Hematopoietic multipotent progenitor cell treated with erythropoietin and hydrocortisone succinate and interleukin-3 and kit ligand, for 15 days (in vitro differentiated cells): ENCODE data around the gene EML1.

Source experiments
- DNase-seq: peaks from one replicate; pipeline ENCODE4 v3.0.0-alpha.2; 2015; ENCODE audit warnings: low spot score

EML1 gene

DNA sequence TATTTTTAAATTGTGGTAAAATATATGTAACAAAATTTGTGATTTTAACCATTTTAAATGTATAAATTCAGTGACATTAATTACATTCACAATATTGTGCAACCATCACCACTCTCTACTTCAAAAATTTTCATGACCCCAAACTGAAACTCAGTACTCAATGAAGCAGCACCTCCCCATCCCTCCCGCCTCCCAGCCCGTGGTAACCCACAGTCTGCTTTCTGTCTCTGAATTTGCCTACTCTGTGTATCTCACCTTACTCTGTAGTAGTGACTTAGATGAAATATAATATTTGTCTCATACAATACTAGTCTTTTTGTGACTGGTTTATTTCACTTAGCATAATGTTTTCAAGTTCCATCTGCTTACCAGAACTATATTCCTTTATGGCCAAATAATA, 36.2 kb downstream of the EML1 start:
- no peak for DNase-seq

DNA sequence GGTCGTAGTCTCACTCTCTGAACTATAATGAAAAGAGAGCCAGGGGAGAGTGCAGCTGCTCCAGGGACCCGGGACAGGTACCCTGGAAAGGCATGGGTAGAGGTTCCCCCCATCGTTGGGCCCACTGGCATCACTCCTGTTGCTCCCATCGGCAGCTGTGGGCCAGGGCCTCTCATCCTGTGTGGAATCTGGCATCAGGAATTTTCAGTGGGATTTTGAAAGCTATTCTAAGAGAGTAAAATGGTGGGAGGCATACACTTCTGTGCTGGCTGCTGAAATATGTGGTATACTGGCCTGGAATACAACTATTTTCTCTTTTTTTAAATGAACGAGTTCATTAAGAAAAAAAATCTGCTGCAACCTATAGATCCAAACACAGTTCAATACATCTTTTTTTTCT, 38.1 kb downstream of the EML1 start:
- no peak for DNase-seq

DNA sequence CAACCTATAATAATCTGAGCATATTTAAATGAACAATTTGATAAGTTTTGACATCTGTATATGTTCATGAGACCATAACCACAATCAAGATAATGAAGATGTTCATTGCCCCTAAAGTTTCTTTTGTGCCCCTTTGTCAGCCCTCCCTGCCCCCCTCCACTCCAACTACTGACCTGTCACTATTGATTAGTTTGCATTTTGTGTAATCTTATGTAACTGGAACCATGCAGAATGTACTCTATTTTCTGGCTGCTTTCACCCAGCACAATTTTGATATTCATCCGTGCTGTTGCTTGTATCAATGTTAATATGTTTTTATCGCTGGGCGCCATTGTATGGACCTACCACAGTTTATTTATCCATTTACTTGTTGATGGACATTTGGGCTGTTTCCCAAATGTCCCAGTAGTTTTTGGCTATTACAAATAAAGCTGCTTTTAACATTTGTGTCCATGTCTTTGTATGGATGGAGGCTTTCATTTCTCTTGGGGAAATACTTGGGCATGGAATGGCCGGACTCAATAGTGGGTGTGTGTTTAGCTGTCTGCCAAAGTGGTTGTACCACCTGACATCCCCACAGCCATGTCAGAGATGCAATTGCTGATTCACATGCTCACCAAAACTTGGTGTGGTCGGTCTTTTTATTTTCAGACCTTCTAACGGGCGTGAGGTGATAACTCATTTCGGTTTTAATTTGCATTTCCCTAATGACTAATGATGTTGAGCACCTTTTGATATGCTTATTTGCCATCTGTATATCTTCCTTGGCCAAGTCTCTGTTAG, 38.9 kb downstream of the EML1 start:
- DNase-seq, result no peak

DNA sequence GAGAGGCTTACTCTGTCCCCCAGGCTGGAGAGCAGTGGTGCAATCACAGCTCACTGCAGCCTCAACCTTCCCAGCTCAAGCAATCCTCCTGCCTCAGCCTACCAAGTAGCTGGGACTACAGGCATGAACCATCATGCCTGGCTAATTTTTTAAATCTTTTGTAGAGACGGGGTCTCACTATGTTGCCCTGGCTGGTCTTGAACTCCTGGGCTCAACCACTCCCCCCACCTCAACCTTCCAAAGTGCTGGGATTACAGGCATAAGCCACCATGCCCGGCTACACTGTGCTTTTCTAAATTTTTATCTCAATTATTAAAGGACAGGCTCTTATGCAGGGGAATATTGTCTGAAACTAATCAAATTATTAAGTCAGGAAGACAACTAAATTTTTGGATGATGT, 44.6 kb downstream of the EML1 start:
- no peak for DNase-seq

DNA sequence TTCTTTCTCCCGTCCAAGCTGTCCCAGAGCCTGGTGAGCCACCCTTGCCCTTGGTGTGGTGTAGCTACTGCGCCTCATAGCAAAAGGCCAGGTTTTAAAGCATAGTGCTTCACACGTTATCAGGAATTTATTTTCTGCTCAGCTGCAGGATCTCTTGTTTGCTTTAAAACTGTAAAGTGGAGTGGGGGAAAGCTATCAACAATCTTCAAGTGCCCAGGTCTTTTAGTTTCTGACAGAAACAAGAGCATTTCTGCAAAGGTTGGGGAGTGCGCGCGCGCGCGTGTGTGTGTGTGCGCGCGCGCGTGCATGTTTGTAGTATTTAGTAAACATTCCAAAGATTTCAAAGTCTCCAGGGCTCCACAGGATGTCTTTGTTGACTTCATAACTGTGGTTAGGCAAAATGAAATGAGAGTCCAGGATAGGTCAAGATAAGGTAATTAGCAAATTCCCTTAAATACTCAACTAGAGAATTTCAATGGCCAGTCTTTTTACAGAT, 45.5 kb downstream of the EML1 start:
- no peak for DNase-seq

DNA sequence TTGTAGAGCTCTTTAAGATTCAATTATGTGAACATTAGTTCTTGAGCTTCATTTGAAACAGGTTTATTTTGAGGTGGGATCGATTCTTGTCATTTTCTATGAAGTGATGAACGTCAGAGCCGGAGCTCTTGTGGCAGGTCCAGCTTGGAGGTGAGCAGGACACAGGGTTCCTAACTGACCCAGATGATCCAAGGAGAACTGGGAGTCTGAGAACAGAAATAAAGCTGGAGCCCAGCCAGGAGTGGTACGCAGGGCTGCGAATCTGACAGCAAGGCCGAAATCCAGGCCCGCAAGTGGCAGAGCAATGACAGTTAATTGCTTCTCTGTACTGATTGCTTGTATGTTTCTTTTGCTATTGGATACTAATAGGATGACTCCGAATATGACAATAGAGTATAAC, 46.5 kb downstream of the EML1 start:
- no peak for DNase-seq

DNA sequence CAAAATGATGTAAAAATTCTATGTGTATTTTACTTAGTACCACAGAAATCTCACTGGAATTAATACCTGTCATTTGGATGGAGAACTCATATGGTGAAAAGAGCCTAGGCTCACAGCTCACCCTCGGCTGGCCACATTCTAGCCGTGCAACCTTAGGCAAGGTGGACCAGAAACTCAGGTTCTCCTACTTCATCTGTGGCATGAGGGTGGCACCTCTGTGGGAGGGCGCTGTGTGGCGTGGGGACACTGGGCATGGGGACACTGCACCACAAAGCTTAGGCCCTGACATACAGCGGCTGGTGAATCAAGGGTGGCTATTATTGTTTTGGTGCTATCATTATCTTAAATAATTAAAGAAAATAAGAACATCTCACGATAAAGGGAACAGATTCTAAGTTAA, 47.1 kb downstream of the EML1 start:
- DNase-seq, result no peak

DNA sequence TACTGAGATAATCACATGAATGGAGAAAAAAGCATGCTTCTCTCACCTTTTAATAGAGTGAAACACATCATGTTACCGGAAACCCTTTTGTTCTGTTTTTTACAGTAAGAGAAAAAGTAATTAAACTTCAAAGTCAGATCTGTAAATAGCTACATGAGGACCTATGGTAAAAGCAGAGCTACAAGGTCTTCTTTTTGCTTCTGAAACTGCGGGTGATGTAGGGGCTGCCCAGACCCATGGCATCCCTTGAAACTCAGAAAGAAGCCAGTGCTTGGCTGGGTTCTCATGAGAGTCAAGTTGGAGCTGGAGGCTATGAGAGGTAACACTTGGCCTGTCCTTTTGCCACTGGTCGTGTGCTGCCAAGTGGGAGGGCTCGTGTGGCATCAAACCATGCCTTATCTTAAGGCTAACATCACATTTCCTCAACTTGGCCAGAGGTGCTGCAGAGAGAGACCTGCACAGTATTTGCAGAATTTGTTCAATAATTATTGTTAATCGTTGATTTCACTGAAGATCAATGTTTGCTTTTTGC, 47.6 kb downstream of the EML1 start:
- DNase-seq, result no peak

DNA sequence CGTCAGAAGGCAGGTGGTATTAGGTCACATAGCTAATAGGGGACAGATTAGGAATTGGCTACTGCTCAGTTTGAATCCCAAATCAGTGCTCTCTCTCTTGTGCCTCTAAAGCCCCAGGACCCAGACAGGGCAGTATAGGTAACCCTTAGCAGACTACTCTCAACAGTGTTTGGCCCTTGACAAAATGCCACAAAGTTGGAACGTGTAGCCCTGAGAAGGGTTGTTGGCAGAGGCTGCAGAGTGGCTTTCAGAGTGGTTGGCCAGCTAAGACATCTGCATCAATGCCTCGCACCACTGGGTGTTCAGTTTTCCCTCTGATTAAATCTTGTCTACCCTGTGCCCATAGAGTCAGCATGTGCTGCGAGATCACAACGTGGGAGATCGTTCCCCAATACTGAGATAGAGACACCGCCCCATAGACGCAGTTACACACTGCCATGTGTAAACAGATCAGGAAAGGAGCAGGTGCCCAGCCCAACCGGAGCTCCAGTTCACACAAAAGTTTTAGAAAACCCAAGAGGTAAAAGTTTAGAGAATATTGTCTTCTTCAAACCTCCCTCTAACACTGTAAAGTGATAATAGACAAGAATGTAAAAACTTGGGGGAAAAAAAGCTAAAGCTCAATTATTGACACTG, 48.3 kb downstream of the EML1 start:
- no peak for DNase-seq

DNA sequence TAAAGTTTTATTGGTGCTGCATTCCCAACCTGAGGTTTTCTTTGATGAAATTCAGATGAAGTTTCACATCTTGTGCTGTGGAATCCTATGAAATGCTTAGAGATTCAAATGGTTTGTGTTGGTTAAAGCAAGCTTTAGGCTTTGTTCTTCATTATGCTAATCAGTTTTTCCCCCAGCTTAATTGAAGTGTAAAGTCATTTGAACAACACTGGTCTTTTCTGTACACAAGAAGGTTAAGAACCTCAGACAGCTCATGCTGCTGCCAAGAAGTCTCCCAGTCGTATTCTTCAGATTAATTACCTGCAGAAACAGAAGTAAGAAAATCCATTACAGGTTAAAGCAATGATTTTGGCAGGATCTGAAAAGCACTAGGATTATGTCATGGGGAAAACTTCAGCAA, 48.9 kb downstream of the EML1 start:
- no peak for DNase-seq

DNA sequence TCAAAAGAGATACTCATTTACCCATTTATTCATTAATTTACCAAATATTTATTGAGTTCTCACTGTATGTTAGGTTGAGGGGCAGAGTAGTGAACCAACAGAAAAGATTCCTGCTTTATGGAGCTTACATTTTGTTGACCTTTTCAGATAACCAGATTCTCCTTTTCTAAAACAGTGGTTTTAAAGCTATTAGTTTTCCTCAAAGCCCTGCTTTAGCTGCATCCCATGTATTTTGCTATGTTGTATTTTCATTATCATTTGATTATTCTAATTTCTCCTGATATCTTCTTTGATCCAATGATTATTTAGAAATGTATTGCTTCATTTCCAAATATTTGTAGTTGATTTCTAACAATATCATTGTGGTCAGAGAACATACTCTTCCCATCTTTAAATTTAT, 53.6 kb downstream of the EML1 start:
- no peak for DNase-seq

DNA sequence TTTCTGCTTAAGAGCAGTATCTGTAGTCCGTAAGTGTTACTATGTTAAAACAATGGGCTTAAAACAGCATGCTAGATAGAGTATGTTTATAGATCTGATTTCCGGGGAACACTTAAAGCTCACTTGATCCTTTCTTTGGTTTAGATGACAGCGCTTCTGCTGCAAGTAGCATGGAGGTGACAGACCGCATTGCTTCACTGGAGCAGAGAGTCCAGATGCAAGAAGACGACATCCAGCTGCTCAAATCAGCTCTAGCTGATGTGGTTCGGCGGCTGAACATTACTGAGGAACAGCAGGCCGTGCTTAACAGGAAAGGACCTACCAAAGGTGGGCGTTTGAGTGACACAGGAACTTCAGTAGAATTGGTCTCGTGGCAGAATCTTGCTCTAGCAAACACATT, 57.5 kb downstream of the EML1 start:
- no peak for DNase-seq

DNA sequence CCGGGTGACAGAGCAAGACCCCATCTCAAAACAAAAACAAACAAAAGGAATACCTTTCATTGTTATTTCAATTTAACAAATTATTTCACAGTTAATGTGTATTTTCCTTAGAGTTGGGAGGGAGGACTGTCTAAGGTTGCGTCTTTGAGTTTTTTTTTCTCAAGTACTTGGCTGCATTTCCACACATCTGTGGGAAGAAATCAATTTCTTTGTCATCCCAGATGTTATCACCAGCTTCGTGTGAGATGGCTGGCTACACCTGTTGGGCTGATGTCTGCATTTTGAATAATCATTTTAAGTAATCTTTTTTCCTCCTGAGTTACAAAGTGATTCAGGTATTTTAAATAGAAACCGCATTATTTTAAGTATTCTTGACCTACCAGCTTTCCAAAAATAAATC, 59.4 kb downstream of the EML1 start:
- DNase-seq, result no peak

DNA sequence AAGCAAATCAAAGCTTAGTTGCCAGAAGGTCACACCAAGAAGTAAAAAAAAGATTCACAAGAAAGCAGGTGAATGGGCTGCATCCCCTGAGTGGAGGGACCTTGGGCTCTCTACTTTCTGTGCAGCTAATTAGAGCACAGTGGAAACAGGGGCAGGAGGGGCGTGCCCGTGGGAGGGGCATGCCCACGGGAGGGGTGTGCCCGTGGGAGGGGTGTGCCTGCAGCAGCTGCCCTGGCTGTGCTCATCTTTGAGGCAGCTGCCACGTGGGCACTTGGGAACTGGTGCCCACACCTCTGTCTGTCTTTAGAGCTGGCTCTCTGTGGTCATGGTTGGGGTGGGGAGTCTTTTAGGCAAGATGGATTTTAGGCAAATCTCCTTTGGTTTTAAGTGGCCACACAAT, 60.0 kb downstream of the EML1 start:
- no peak for DNase-seq

DNA sequence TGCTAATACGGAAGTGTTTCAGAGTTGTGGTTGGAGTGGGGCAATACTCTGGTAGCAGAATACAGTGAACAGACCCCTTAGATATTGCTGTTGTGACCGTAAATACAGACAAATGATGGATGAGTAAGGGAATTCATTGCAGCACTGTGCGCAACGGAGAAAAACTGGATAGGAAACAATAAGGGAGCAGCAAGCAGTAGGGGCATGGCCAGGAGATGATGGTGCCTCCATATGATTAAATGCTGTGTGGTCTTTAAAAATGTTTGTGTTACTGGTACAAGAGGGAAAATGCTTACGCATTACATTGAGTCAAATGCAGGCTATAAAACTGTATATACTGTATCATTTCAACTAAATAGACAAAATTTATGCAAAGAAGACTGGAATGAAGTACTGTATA, 61.6 kb downstream of the EML1 start:
- no peak for DNase-seq

DNA sequence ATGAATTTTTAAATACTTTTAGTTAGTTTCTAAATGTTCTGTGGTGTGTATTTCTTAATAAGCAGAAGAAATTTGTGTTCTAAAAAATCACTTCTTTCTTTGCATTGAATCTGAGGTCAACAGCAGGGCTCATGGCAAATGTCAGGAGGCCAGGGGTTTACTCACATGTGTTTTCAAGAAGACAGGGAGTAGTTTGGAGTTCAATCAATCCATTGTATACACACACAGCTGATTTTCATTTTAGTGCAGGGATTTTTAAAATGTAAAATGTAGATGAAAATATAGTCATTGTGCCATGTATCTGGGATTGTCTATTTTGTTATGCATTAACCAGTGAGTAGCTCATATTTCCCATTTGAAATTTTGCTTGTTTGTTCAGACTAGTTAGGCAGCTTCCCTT, 62.1 kb downstream of the EML1 start:
- no peak for DNase-seq

DNA sequence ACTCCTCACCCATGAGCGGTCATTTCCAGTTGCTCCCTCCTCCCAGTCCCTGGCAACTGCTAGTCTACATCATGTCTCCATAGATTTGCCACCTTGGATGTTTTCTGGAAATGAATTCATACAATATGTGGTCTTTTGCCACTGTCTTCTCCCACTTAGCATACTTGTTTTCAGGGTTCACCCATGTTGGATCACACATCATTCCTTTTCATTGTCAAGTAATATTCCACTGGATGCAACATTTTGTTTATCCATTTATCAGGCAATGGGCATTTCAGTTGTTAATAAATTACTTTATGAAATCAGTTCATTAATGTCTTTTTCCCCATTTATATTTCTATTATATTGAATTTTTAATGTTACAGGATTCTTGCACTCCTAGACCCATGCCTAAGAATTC, 64.3 kb downstream of the EML1 start:
- DNase-seq, result no peak

DNA sequence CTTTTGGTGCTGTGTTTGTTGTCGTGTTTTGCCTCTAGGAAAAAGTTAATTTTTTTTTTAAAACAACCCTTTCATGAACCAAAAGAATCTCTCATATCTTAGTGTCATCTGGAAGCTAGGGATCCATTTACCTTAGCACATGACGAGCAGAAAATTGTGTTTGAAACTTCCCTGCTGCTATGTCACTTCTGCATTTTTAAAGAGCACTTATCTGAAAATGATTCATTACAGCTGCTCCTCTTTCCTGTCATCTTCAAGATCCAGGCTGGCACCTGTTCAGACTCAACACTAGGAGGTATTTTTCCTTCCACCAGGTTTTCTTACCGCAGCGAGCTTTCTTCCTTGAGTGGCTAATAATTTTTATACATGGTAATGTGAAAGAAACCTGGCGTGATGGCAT, 67.0 kb downstream of the EML1 start:
- no peak for DNase-seq

DNA sequence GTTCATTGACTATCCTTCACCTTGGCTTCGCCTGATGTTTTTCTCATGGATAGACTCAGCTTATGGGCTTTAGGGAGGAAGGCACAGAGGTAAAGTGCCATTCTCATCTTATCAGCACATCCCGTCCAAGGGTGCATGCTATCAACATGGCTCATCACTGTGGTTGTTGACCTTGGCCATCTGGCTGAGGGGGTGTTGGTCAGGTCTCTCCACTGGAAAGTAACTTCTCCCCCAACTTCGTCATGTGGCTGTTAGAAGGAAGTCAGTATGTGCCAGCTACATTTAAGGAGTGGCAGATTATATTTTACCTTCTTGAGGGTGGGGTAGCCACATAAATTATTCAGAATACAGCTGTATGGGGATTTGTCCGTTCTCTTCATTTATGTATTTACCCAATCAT, 68.9 kb downstream of the EML1 start:
- DNase-seq, result no peak

DNA sequence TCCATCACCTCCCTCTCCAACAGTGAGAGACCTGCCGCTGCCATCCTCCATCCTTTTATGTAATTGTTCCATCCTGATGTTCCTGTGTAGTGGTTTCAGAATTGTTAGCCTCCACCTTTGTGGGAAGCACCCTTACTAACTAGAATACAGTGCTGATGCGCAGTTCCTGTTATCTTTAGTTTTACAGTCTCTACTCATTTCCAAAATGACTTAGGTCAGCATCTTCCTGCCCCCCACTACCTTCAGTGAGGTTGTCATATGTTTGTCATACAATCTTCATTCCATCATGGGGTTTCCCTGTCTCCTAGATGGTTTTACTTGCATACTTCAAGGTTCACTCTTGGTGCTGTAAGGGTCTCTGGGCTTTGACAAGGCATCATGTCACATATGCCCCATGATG, 69.8 kb downstream of the EML1 start:
- no peak for DNase-seq

DNA sequence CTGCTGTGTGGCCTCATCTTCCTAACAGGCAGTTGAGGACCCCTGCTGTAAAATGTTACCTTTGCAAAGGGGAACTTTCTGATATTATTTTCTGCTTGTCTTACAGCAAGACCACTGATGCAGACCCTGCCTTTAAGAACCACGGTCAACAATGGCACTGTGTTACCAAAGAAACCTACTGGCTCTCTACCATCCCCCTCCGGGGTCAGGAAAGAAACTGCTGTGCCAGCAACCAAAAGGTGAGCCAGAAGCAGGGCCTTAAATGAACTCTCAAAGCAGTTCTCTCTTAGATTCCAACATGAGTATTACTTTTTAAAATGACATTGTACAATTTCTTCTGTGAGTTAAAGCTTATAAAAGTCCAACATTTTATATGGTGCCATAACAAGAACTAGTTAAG, 72.2 kb downstream of the EML1 start:
- DNase-seq, result no peak

DNA sequence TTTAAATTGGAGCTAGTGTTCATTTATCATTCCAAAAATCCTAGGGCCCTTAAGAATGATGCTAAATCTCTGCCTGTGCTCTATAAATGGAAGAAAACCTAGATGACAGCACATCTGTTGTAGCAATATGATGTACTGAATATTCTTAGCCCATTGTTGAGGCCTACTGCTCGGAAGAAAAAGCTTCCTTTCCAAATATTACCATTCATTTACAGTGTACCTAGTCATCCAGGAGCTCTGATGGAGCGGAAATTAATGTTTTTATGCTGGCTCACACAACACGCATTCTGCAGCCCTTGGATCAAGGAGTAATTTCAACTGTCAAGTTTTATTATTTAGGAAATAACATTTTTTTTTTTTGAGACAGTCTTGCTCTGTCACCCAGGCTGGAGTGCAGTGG, 77.4 kb downstream of the EML1 start:
- DNase-seq, result no peak

DNA sequence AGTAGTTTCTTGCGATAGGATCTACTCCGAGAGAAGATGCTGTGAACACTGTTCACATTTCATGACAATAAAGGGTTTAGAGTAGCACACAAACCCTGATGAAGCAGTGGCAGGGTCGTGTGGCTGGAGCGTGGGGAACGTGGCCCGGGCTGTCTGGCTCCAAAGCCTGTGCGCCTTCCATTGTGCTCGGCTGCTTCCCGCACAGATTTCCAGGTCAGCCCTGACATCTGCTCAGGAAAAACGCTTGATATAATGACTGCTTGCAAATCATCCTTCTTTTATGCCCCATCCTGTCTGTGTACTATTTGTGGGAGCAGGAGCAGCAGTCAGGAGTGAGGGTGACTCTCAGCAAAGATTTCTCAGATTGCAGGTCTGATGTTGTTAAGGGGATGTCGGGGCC, 78.6 kb downstream of the EML1 start:
- DNase-seq, result no peak
